ENCODE measurements around the gene MAL. TPM values are rescaled to one million over a fixed set of nuclear protein-coding genes. Genes with fewer than 3 reads are reported as not detected.

Gene MAL
- total RNA-seq, 1 donor from 2014 or later, result not detected

GRCh38 chr2:95009412-95009811 lies 16.1 kb upstream of the MAL start:
- Mint-ChIP-seq H3K27ac (ENCODE audit: unreplicated experiment) (no peak overlapping the region), H3K9me3 (ENCODE audit: unreplicated experiment) (no peaks in the 10 kb centered on the region), H3K4me1 (ENCODE audit: unreplicated experiment) (peaks cover 26% of the 10 kb centered on the region)

GRCh38 chr2:95010126-95010525 lies 15.4 kb upstream of the MAL start:
- Mint-ChIP-seq H3K27me3 (ENCODE audit: unreplicated experiment) (peaks cover 8% of the 10 kb centered on the region), H3K4me1 (ENCODE audit: unreplicated experiment) (peaks cover 22% of the 10 kb centered on the region), H3K9me3 (ENCODE audit: unreplicated experiment) (no peaks in the 10 kb centered on the region), H3K36me3 (ENCODE audit: low read depth, unreplicated experiment) (no peaks in the 10 kb centered on the region), H3K27ac (ENCODE audit: unreplicated experiment) (no peak overlapping the region), H3K4me3 (ENCODE audit: unreplicated experiment) (no peak overlapping the region)
- DNase-seq (ENCODE audit: low spot score), result no peak
- TF ChIP-seq CTCF (IDR thresholded peaks at IDR 0.05; ENCODE audit: unreplicated experiment), result no peak

More at GRCh38 chr2:95009412-95009811, 16.1 kb upstream of the MAL start:
- Mint-ChIP-seq H3K36me3 (ENCODE audit: low read depth, unreplicated experiment) (no peaks in the 10 kb centered on the region), H3K27me3 (ENCODE audit: unreplicated experiment) (peaks cover 4% of the 10 kb centered on the region), H3K4me3 (ENCODE audit: unreplicated experiment) (no peak overlapping the region)
- TF ChIP-seq CTCF (IDR thresholded peaks at IDR 0.05; ENCODE audit: unreplicated experiment), result no peak
- DNase-seq (ENCODE audit: low spot score), result no peak

- no peak for TF ChIP-seq CTCF (IDR thresholded peaks at IDR 0.05; ENCODE audit: unreplicated experiment)
- Mint-ChIP-seq H3K36me3 (ENCODE audit: low read depth, unreplicated experiment) (no peaks in the 10 kb centered on the region), H3K4me3 (ENCODE audit: unreplicated experiment) (no peak overlapping the region), H3K27me3 (ENCODE audit: unreplicated experiment) (peaks cover 8% of the 10 kb centered on the region), H3K4me1 (ENCODE audit: unreplicated experiment) (peaks cover 17% of the 10 kb centered on the region), H3K9me3 (ENCODE audit: unreplicated experiment) (no peaks in the 10 kb centered on the region), H3K27ac (ENCODE audit: unreplicated experiment) (no peak overlapping the region)
- no peak for DNase-seq (ENCODE audit: low spot score)
Observed at GRCh38 chr2:95010718-95011117, 14.8 kb upstream of the MAL start.

GRCh38 chr2:95012881-95013550 lies 12.5 kb upstream of the MAL start:
- peaks cover 9% of the 10 kb centered on the region for H3K27me3 Mint-ChIP-seq (ENCODE audit: unreplicated experiment)
- H3K27ac Mint-ChIP-seq (ENCODE audit: unreplicated experiment), result no peak overlapping the region
- H3K4me3 Mint-ChIP-seq (ENCODE audit: unreplicated experiment), result no peak overlapping the region
- peaks cover 2% of the 10 kb centered on the region for H3K4me1 Mint-ChIP-seq (ENCODE audit: unreplicated experiment)
- DNase-seq (ENCODE audit: low spot score), result no peak
- TF ChIP-seq CTCF (IDR thresholded peaks at IDR 0.05; ENCODE audit: unreplicated experiment), result no peak
- no peaks in the 10 kb centered on the region for H3K36me3 Mint-ChIP-seq (ENCODE audit: low read depth, unreplicated experiment)
- H3K9me3 Mint-ChIP-seq (ENCODE audit: unreplicated experiment), result no peaks in the 10 kb centered on the region

GRCh38 chr2:95013726-95014125 lies 11.8 kb upstream of the MAL start:
- Mint-ChIP-seq H3K9me3 (ENCODE audit: unreplicated experiment) (no peaks in the 10 kb centered on the region), H3K36me3 (ENCODE audit: low read depth, unreplicated experiment) (no peaks in the 10 kb centered on the region)

More at GRCh38 chr2:95013726-95014125, 11.8 kb upstream of the MAL start:
- Mint-ChIP-seq H3K4me1 (ENCODE audit: unreplicated experiment) (peaks cover 3% of the 10 kb centered on the region), H3K4me3 (ENCODE audit: unreplicated experiment) (no peak overlapping the region), H3K27ac (ENCODE audit: unreplicated experiment) (no peak overlapping the region), H3K27me3 (ENCODE audit: unreplicated experiment) (peaks cover 8% of the 10 kb centered on the region)
- no peak for TF ChIP-seq CTCF (IDR thresholded peaks at IDR 0.05; ENCODE audit: unreplicated experiment)
- DNase-seq (ENCODE audit: low spot score), result no peak

Data from endothelial cell (in vitro differentiated cells).